IPS DF 6.9 (cell line): ENCODE results near the gene XPR1.

Experiments
- DNase-seq: peaks from one replicate; pipeline ENCODE4 v3.0.0-alpha.2; 2013; ENCODE audit warnings: low read depth, low spot score
- H3K27ac ChIP-seq: one replicate; pipeline ENCODE4 v1.5.1; 2013; ENCODE audit warnings: low read length, control low read depth
- H3K27me3 ChIP-seq: 2 replicates; pipeline ENCODE4 v1.6.1; 2013; ENCODE audit warnings: mild to moderate bottlenecking, low read length; ENCODE audit not compliant: control insufficient read depth, insufficient read depth
- H3K36me3 ChIP-seq: 2 replicates; pipeline ENCODE4 v1.6.1; 2013; ENCODE audit warnings: low read length; ENCODE audit not compliant: control insufficient read depth, insufficient read depth
- H3K4me1 ChIP-seq: 2 replicates; pipeline ENCODE4 v1.6.1; 2013; ENCODE audit warnings: low read length; ENCODE audit not compliant: control insufficient read depth, insufficient read depth
- H3K4me3 ChIP-seq: 2 replicates; pipeline ENCODE4 v1.5.1; 2013; ENCODE audit warnings: mild to moderate bottlenecking, low read length
- H3K9me3 ChIP-seq: 2 replicates; pipeline ENCODE4 v1.6.1; 2013; ENCODE audit warnings: low read length, inconsistent platforms; ENCODE audit not compliant: control insufficient read depth, insufficient read depth
- WGBS: extraction: QIAGEN DNeasy Blood & Tissue Kit; methylation state at CpG from one replicate; pipeline ENCODE4 v1.1.7; 2013; ENCODE audit warnings: mixed read lengths, missing lambda C conversion rate; ENCODE audit not compliant: insufficient read length, insufficient coverage; 5-methylcytosine and 5-hydroxymethylcytosine counted together

The XPR1 gene

GRCh38 chr1:180939711-180940103 lies 307.9 kb downstream of the XPR1 start:
- Histone ChIP-seq H3K36me3 (no peaks in the 10 kb centered on the region; the same call in 1 of the 2 replicates), H3K27me3 (no peaks in the 10 kb centered on the region), H3K4me1 (peaks cover 8% of the 10 kb centered on the region), H3K9me3 (no peaks in the 10 kb centered on the region), H3K27ac (no peak overlapping the region), H3K4me3 (no peak overlapping the region)
- DNase-seq = no peak
- no CpG with 5 or more reads among the region's 3 CpGs for WGBS
